Adrenal gland (tissue), 12 donors: ENCODE measurements around the gene SCFD2. TPM values are rescaled to one million over a fixed set of nuclear protein-coding genes. Genes with fewer than 3 reads are reported as not detected.
"Not testable (repeated sequence)": the region's sequence is repeated elsewhere in the genome, so short reads cannot be mapped to it uniquely, and the experiment has no call there.

Experiments
- DNase-seq, 7 donors: peaks; one replicate each; pipeline ENCODE4 v3.0.0-alpha.2; 2019 to 2020
- H3K27ac ChIP-seq, 5 donors: fragments of 200-600 bp; sonication (generic) in 4 of 5; 1 replicate in 3 of 5; 2 replicates in 2 of 5; pipeline versions ENCODE4 v1.5.1 to v1.8.0; 2016 to 2020; ENCODE audit warnings: mild to moderate bottlenecking in 1 of 5
- H3K27me3 ChIP-seq: fragments of 200-600 bp; 2 replicates; pipeline ENCODE4 v1.8.0; 2021
- H3K36me3 ChIP-seq, 2 donors: fragments of 200-600 bp; replicated peaks in 1 of 2; 1 replicate in 1 of 2; 2 replicates in 1 of 2; pipeline versions ENCODE4 v1.5.1 to v1.8.0; 2018 to 2022
- H3K4me1 ChIP-seq, 2 donors: fragments of 200-600 bp; replicated peaks in 1 of 2; 1 replicate in 1 of 2; 2 replicates in 1 of 2; pipeline versions ENCODE4 v1.5.1 to v1.8.0; 2018 to 2021
- H3K4me3 ChIP-seq, 4 donors: fragments of 200-600 bp; sonication (generic) in 3 of 4; one replicate each; pipeline ENCODE4 v1.5.1; 2016 to 2018
- H3K9me3 ChIP-seq, 3 donors: fragments of 200-600 bp; sonication (generic) in 1 of 3; replicated peaks in 1 of 3; 1 replicate in 2 of 3; 2 replicates in 1 of 3; pipeline versions ENCODE4 v1.5.1 to v1.8.0; 2016 to 2021
- POLR2A ChIP-seq, 2 donors: fragments of 450-650 bp; IDR thresholded peaks; one replicate each; pipeline ENCODE4 v1.6.1; 2017; ENCODE audit warnings: antibody characterized with exemption in 2 of 2, mild to moderate bottlenecking in 2 of 2, moderate library complexity in 1 of 2
- WGBS, 4 donors: extraction: QIAGEN DNeasy Blood & Tissue Kit in 2 of 4; methylation state at CpG; one replicate each; pipeline versions ENCODE4 v1.1.5 to v1.1.7; 2013 to 2017; 5-methylcytosine and 5-hydroxymethylcytosine counted together
- intact Hi-C, 2 donors: fragments of 100-400 bp; cut with DNase I; formaldehyde crosslinking; loops; one replicate each; pipeline versions ENCODE4 v1.14.1 to v1.15.0; 2022 to 2023
- polyA plus RNA-seq, 3 donors: library from polyadenylated mRNA; stranded (reverse); fragments of 200-250 nt in 2 of 3; fragments of 350-450 nt in 1 of 3; fragmentation: Illumina TruSeq in 1 of 3; extraction: RNeasy Lipid Tissue Mini Kit (QIAGEN cat#74804) in 1 of 3; gene quantifications; one replicate each; pipeline ENCODE4 v1.2.3, GENCODE V29; 2013 to 2014
- total RNA-seq, 9 donors: library from RNA; depleted of rRNA in 4 of 9; stranded (reverse); fragments of >200 nt in 4 of 9; fragments of 120-200 nt in 1 of 9; fragmentation: NEBNext Ultra II Directional in 1 of 9; extraction: Animal tissue kit (Norgen Biotek cat#: 25700) in 1 of 9; gene quantifications; one replicate each; pipeline versions ENCODE4 v1.1.0 to v1.2.4, GENCODE V29; 2013 to 2023
- TF ChIP-seq, protein P1 (sequence below), 6 experiments: fragments of 450-650 bp in 4 of 6; fragments of 200-600 bp in 2 of 6; sonication (generic) in 1 of 6; IDR thresholded peaks; 1 replicate in 5 of 6; 2 replicates in 1 of 6; pipeline versions ENCODE4 v1.5.1 to v1.8.0; 2016 to 2021; ENCODE audit warnings: antibody characterized with exemption in 6 of 6, mild to moderate bottlenecking in 2 of 6, moderate library complexity in 1 of 6
- donor health status: healthy with polysubstance abuse.
- donor health status: Bipolar disorder and iron deficiency.
- donor health status: DM: yes; HTN: yes; CAD: no.
- donor health status: DM: no; HTN: no; CAD: no.
- donor health status: DM: no; HTN: no; CAD: no.
- donor health status: DM: yes; HTN: yes; CAD: no.

The SCFD2 gene
- total and polyA plus RNA-seq, 12 donors, result 5.2 to 34.9 (median 23.4) TPM

- no peak for DNase-seq
- TF ChIP-seq, protein P1, sequence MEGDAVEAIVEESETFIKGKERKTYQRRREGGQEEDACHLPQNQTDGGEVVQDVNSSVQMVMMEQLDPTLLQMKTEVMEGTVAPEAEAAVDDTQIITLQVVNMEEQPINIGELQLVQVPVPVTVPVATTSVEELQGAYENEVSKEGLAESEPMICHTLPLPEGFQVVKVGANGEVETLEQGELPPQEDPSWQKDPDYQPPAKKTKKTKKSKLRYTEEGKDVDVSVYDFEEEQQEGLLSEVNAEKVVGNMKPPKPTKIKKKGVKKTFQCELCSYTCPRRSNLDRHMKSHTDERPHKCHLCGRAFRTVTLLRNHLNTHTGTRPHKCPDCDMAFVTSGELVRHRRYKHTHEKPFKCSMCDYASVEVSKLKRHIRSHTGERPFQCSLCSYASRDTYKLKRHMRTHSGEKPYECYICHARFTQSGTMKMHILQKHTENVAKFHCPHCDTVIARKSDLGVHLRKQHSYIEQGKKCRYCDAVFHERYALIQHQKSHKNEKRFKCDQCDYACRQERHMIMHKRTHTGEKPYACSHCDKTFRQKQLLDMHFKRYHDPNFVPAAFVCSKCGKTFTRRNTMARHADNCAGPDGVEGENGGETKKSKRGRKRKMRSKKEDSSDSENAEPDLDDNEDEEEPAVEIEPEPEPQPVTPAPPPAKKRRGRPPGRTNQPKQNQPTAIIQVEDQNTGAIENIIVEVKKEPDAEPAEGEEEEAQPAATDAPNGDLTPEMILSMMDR (IDR thresholded peaks at IDR 0.05), result no peak
- TF ChIP-seq POLR2A (IDR thresholded peaks at IDR 0.05), result no peak
- Histone ChIP-seq H3K9me3 (no peaks in the 10 kb centered on the region), H3K4me1 (peaks cover 0 to under 1% of the 10 kb centered on the region in 2 donors), H3K27me3 (no peaks in the 10 kb centered on the region), H3K36me3 (no peaks in the 10 kb centered on the region), H3K27ac (no peak overlapping the region), H3K4me3 (no peak overlapping the region)
- 82 to 94% (median 91%) methylated on average over 3 of the region's 3 CpGs for WGBS, 4 donors
- intact Hi-C loops, result no loop called here
These were observed 529.7 kb downstream of the SCFD2 start for GRCh38 chr4:52836120-52836519.

DNA sequence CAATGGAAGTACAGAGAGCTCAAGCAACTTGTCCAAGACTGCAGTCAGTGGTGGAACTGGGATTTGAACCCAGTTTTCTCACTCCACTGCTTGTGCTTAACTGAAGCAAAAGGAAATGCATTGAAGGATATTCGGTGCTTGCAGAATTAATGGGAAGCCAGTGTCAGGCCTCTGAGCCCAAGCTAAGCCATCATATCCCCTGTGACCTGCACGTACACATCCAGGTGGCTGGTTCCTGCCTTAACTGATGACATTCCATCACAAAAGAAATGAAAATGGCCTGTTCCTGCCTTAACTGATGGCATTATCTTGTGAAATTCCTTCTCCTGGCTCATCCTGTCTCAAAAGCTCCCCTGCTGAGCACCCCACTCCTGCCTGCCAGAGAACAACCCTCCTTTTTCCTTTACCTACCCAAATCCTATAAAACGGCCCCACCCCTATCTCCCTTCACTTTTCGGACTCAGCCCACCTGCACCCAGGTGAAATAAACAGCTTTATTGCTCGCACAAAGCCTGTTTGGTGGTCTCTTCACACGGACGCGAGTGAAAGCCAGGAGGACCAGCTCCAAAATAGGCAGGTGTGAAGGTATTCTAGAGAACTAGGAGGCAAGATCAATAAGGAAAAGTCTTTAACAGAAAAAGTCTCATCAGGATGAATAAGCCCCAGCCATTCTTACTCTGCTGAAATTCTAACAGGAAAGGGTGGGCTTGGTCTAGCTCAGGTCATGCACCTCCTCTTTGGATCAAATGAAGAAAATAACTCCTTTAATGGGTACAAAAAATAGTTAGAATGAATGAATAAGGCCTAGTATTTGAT is 531.0 kb downstream of the SCFD2 start:
- DNase-seq, H3K4me3 ChIP-seq, intact Hi-C loops, H3K36me3 ChIP-seq, H3K27me3 ChIP-seq, H3K4me1 ChIP-seq, H3K9me3 ChIP-seq, H3K27ac ChIP-seq: not testable (repeated sequence)
- 82 to 89% (median 88%) methylated on average over 8 of the region's 8 CpGs for WGBS, 4 donors

DNA sequence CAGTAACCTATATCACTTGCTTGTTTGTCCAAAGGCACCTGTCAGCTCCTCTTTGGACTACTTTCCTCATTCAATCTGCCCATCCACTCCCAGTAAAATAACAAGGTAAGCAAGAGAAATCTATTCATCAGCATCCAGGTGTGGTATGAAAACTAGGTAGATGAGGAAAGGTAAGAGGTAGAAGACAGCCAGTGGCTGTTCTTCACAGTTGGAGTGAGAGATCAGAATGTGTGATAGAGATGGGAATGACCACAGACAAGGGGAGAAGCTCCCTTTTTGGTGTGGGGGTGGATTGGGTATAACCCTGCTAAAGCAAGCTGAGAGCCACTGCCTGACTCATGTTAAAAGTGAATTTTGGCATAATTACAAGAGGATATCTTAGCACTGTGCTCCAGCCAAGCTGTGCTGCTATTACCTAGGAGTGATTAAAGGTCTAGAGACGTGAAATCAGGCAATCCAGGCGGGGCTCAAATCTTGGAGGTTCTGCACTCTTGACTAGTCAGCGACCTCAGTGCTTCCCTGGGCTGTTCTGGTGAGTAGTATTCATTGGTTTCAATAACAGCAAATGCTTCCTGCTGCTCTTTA is 531.8 kb downstream of the SCFD2 start:
- DNase-seq, result no peak
- Histone ChIP-seq H3K9me3 (no peaks in the 10 kb centered on the region), H3K27ac (no peak overlapping the region), H3K4me3 (no peak overlapping the region), H3K4me1 (no peaks in the 10 kb centered on the region), H3K27me3 (no peaks in the 10 kb centered on the region), H3K36me3 (no peaks in the 10 kb centered on the region)
- 59 to 78% (median 72%) methylated on average over 3 of the region's 3 CpGs for WGBS, 4 donors
- TF ChIP-seq POLR2A (IDR thresholded peaks at IDR 0.05), result no peak
- TF ChIP-seq, protein P1 (IDR thresholded peaks at IDR 0.05), result no peak
- intact Hi-C loops, result no loop called here

- Histone ChIP-seq H3K36me3 (no peaks in the 10 kb centered on the region), H3K27me3 (no peaks in the 10 kb centered on the region), H3K4me1 (no peaks in the 10 kb centered on the region), H3K4me3 (no peak overlapping the region), H3K9me3 (no peaks in the 10 kb centered on the region), H3K27ac (no peak overlapping the region)
- intact Hi-C loops, result no loop called here
- no peak for DNase-seq
- 67 to 82% (median 72%) methylated on average over 3 of the region's 3 CpGs for WGBS, 4 donors
- TF ChIP-seq, protein P1 (IDR thresholded peaks at IDR 0.05), result no peak
- TF ChIP-seq POLR2A (IDR thresholded peaks at IDR 0.05), result no peak
These were observed 540.3 kb downstream of the SCFD2 start for GRCh38 chr4:52825460-52826090.
